NT2/D1 (cell line): ENCODE measurements around the gene TRIM9.

Experiments used
- DNase-seq: peaks from one replicate; pipeline ENCODE4 v3.0.0-alpha.2; 2011; ENCODE audit warnings: low read depth, low spot score
- H3K27me3 ChIP-seq: 2 replicates; pipeline ENCODE4 v1.6.0; 2011; ENCODE audit warnings: mild to moderate bottlenecking; ENCODE audit not compliant: insufficient read length, insufficient read depth
- H3K36me3 ChIP-seq: 2 replicates; pipeline ENCODE4 v1.6.1; 2011; ENCODE audit warnings: mild to moderate bottlenecking, low read length, mixed read lengths; ENCODE audit not compliant: insufficient read depth, insufficient read length
- H3K4me1 ChIP-seq: 2 replicates; pipeline ENCODE4 v1.5.1; 2011; ENCODE audit not compliant: insufficient read depth, insufficient read length
- H3K4me3 ChIP-seq: 2 replicates; pipeline ENCODE4 v1.5.1; 2011; ENCODE audit warnings: low read depth; ENCODE audit not compliant: insufficient read length
- H3K9ac ChIP-seq: 2 replicates; pipeline ENCODE4 v1.6.0; 2011; ENCODE audit warnings: low read depth; ENCODE audit not compliant: insufficient read length
- H3K9me3 ChIP-seq: 2 replicates; pipeline ENCODE4 v1.5.1; 2011; ENCODE audit warnings: mild to moderate bottlenecking, low read length; ENCODE audit not compliant: insufficient read depth
- SUZ12 ChIP-seq: IDR thresholded peaks from 2 replicates; pipeline ENCODE4 v1.6.1; 2011; ENCODE audit not compliant: insufficient read length, insufficient read depth; ENCODE audit errors: extremely low read depth
- YY1 ChIP-seq: IDR thresholded peaks from 2 replicates; pipeline ENCODE4 v1.6.1; 2011; ENCODE audit not compliant: insufficient read length, insufficient read depth
- ZNF274 ChIP-seq: IDR thresholded peaks from 2 replicates; pipeline ENCODE4 v1.6.1; 2011; ENCODE audit warnings: mild to moderate bottlenecking, low read depth, low read length

The TRIM9 gene

GRCh38 chr14:51081209-51081608 lies 13.7 kb downstream of the TRIM9 start:
- DNase-seq: no peak
- H3K4me3 ChIP-seq: no peak overlapping the region
- H3K9me3 ChIP-seq: no peaks in the 10 kb centered on the region

GRCh38 chr14:51080645-51081044 lies 14.3 kb downstream of the TRIM9 start:
- TF ChIP-seq ZNF274 (no peak), YY1 (no peak), SUZ12 (no peak)

More at GRCh38 chr14:51081209-51081608, 13.7 kb downstream of the TRIM9 start:
- Histone ChIP-seq H3K36me3 (no peaks in the 10 kb centered on the region), H3K9ac (no peak overlapping the region), H3K27me3 (no peaks in the 10 kb centered on the region), H3K4me1 (no peaks in the 10 kb centered on the region)
- TF ChIP-seq ZNF274: no peak
- TF ChIP-seq SUZ12: no peak
- no peak for TF ChIP-seq YY1

GRCh38 chr14:51079489-51079888 lies 15.4 kb downstream of the TRIM9 start:
- Histone ChIP-seq H3K9me3 (no peaks in the 10 kb centered on the region), H3K9ac (no peak overlapping the region), H3K27me3 (no peaks in the 10 kb centered on the region), H3K36me3 (no peaks in the 10 kb centered on the region), H3K4me3 (no peak overlapping the region), H3K4me1 (no peaks in the 10 kb centered on the region)
- DNase-seq: no peak
- TF ChIP-seq SUZ12 (no peak), YY1 (no peak), ZNF274 (no peak)

More at GRCh38 chr14:51080645-51081044, 14.3 kb downstream of the TRIM9 start:
- H3K4me3 ChIP-seq: no peak overlapping the region
- H3K4me1 ChIP-seq: no peaks in the 10 kb centered on the region
- H3K9ac ChIP-seq: no peak overlapping the region
- no peak for DNase-seq
- no peaks in the 10 kb centered on the region for H3K9me3 ChIP-seq
- no peaks in the 10 kb centered on the region for H3K36me3 ChIP-seq
- no peaks in the 10 kb centered on the region for H3K27me3 ChIP-seq

- no peak overlapping the region for H3K4me3 ChIP-seq
- H3K27me3 ChIP-seq: no peaks in the 10 kb centered on the region
- no peak overlapping the region for H3K9ac ChIP-seq
- no peaks in the 10 kb centered on the region for H3K4me1 ChIP-seq
- H3K9me3 ChIP-seq: no peaks in the 10 kb centered on the region
- no peak for DNase-seq
- H3K36me3 ChIP-seq: no peaks in the 10 kb centered on the region
- no peak for TF ChIP-seq YY1
- no peak for TF ChIP-seq SUZ12
- no peak for TF ChIP-seq ZNF274
Observed at GRCh38 chr14:51079085-51079484, 15.8 kb downstream of the TRIM9 start.

GRCh38 chr14:51074701-51075385 lies 20.1 kb downstream of the TRIM9 start:
- H3K4me3 ChIP-seq: no peak overlapping the region
- no peaks in the 10 kb centered on the region for H3K36me3 ChIP-seq
- TF ChIP-seq YY1: no peak
- no peak for TF ChIP-seq SUZ12
- TF ChIP-seq ZNF274: no peak
- no peaks in the 10 kb centered on the region for H3K27me3 ChIP-seq
- no peak for DNase-seq
- no peak overlapping the region for H3K9ac ChIP-seq
- H3K4me1 ChIP-seq: no peaks in the 10 kb centered on the region
- 0 out of 2 replicates have a peak, but pooled peaks cover 4% of the 10 kb centered on the region for H3K9me3 ChIP-seq

- no peak for TF ChIP-seq SUZ12
- TF ChIP-seq ZNF274: no peak
- no peak for TF ChIP-seq YY1
- no peaks in the 10 kb centered on the region for H3K27me3 ChIP-seq
- H3K4me1 ChIP-seq: no peaks in the 10 kb centered on the region
- H3K36me3 ChIP-seq: no peaks in the 10 kb centered on the region
- H3K9ac ChIP-seq: no peak overlapping the region
- 0 out of 2 replicates have a peak, but pooled peaks cover 4% of the 10 kb centered on the region for H3K9me3 ChIP-seq
- H3K4me3 ChIP-seq: no peak overlapping the region
- DNase-seq: no peak
Observed at GRCh38 chr14:51073731-51074130, 21.2 kb downstream of the TRIM9 start.

- H3K27me3 ChIP-seq: no peaks in the 10 kb centered on the region
- H3K9me3 ChIP-seq: 0 out of 2 replicates have a peak, but pooled peaks cover 4% of the 10 kb centered on the region
- TF ChIP-seq SUZ12 (no peak), YY1 (no peak)
- H3K4me3 ChIP-seq: no peak overlapping the region
- H3K36me3 ChIP-seq: no peaks in the 10 kb centered on the region
- no peaks in the 10 kb centered on the region for H3K4me1 ChIP-seq
- H3K9ac ChIP-seq: no peak overlapping the region
- DNase-seq: no peak
Observed at GRCh38 chr14:51072976-51073375, 21.9 kb downstream of the TRIM9 start.

GRCh38 chr14:51071857-51072256 lies 23.0 kb downstream of the TRIM9 start:
- no peak for DNase-seq
- H3K27me3 ChIP-seq: no peaks in the 10 kb centered on the region
- no peaks in the 10 kb centered on the region for H3K36me3 ChIP-seq
- no peak overlapping the region for H3K4me3 ChIP-seq
- H3K9me3 ChIP-seq: 0 out of 2 replicates have a peak, but pooled peaks cover 4% of the 10 kb centered on the region
- TF ChIP-seq SUZ12: no peak
- no peak for TF ChIP-seq ZNF274
- TF ChIP-seq YY1: no peak
- no peaks in the 10 kb centered on the region for H3K4me1 ChIP-seq
- H3K9ac ChIP-seq: no peak overlapping the region
